Effector CD8-positive, alpha-beta T cell (primary cell): ENCODE measurements around the gene CBX2.

Experiments
- DNase-seq: peaks from one replicate; lab custom pipeline; 2025; lab: John Stamatoyannopoulos, UW

The CBX2 gene

DNA sequence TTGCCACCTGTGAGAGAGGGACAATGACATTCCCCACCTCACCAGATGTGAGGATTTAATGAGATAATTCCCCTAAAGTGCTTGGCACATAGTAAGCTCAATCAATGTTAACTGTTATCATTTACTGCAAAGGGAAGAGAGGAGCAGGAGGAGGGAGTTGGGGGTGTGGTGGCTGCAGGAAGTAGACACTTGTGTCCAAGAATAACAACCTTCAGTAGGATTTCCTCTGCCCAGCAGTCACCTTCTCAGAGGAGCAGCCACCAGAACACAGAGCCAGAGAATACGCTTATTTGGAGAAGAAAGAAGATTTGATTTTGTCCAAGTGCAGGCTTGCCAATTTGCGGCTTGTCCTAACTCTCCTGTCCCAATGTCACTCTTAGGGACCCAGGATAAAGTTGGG, 51.1 kb downstream of the CBX2 start:
- no peak for DNase-seq

DNA sequence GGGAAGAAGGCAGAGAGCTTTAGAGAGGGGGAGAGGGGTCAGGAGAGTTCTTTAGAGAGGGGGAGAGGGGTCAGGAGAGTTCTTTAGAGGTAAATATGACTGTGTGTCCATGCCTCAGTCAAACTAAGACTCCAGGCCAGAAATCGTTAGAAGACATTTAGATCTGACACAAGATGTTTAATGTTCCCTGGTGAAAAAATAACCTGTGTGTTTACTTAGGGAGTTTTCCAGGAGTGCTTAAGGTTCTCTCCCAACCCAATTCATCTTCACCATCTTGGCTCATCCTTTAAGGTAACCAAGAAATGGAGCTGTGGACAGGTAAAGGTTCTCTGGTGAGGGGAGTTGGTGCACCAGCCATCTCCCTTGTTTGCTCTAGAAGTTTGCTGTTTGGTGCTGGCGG, 51.5 kb downstream of the CBX2 start:
- no peak for DNase-seq

DNA sequence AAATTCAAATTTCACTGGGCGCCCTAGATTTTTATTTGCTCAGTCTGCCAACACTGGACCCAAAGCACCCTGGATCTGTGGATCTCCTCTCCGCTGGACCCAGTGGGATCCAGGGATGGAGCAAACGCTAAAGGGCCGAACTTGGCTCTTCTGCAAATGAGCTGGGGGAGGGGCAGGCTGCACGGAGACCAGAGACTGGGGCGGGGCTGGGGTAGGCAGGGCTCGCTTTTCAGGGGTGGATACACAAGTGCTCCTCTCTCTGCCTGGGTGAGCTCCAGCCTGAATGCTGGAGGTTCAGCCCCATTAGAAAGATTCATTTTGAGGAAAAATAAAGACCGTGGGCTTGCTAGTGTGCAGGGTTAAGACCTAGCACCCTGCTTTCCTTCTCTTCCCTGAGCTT, 52.4 kb downstream of the CBX2 start:
- DNase-seq, result no peak

DNA sequence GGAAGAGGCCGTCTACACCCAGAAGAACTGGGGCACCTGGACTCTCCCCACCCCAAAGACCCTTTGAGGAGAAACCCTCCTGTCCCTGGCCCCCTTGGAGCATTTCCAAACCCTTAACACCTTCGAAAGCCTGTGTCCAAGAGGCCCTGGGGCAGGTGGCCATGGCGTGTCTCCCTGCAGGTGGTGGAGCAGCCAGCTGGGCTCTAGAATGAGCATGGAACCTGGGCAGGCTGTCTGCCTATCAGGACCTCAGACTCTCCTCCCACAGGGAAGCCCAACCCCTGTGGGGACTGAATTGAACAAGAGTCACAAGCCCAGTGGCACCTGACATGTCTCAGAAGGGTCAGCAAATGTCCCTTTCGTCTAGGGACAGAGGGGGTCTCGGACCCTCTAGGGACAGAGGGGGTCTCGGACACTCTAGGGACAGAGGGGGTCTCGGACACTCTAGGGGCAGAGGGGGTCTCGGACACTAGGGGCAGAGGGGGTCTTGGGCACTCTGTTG, 52.9 kb downstream of the CBX2 start:
- DNase-seq, result no peak

DNA sequence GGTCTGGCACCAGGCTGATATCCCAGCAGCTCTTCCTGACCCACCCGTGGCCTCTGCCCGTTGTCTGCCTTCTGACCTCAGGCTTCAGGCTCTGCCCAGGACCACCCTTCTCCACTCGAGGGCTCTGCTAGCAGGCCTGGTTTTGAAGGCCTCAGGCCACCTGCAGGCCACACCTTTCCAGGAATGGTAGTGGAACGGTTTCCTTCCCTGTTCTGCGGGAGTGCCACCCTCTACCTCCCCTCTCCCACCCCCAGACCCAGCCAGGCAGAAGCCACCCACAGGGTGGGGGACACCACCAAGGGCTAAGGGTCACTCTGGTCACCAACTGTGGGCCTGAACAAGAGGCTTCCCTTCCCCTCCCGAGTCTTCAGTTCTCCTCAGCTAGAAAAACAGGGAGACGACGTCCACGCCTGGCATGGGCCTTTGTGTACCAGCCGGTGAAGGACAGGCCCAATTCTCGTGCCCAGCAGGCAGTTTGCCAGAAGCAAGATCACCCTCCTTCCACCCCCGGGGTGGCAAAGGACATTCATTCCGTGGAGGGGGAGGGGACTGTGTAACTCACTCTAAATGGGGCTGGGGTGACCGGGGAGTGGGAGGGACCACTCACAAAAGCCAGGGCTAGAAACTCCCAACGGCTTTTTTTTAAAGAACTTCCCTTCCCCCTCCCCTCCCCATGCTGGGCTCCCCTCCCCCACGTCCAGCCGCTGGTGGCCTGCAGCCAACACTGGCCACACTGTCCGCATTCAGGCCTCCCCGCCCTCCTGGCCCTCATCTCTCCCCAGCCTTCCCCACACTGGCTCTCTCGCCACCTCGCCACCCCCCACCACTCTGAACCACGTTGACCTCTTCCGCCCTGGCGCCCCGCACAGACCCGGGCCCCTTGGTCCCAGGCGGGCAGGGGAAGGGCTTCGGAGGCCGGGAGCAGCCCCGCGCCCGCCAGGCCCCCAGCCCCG, 53.6 kb downstream of the CBX2 start:
- no peak for DNase-seq

DNA sequence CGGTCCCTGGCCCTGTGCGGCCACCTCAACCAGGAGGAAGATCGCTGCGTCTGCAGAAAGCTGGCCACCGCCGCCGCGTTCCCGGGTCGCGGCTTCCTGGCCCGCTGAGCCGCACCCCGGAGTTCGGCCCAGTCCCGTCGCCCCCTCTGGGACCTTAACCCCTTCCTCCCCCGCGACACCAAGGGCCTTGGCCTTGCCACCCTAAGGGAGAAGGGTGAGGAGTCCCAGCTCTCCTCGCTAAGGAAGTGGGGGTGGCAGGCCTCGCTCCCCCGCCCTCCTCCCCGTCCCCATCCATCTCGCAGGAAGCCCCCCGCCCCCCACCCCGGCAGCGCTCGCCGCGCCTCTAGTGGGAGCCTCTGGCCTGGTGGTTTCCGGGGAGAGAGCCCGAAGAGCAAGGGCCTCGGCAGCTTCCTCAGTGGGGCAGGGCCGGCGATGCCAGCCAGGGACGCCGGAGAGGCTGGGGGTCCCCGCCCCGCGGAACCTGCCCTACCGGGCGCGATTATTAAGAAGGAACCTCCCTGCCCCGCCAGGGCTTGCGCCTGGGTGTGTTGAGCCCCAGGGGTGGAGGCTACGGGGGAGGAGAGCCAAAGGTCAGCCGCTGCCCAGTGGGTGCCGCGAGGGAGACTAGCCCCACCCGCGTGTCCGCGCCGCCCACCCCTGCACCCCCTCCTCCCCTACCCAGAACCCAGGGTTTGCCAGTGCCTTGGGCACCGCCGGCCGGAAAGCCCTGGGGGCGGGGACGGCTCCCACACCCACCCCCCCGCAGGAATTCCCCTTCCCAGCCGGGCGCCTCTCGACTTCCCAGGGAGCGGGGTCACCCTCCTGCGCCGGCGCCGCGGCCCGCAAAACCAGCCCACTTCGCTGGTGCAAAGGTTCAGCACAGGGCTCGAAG, 54.5 kb downstream of the CBX2 start:
- DNase-seq, result no peak

DNA sequence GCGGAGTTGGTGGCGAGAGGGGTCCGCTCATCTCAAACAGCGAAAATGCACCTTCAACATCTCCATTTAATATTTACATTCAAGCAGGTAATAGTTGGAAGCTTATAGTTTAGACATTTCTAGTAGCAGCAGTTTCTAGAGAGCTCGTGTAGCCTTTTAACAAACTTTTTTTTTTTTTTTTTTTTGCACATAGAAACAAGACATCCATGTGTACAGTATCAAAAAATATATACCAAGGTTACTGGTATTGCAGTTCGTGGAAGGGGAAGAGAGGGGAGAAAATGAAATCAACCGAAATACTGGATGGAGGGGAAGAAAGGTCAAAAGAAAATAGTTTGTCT, 55.1 kb downstream of the CBX2 start:
- no peak for DNase-seq

DNA sequence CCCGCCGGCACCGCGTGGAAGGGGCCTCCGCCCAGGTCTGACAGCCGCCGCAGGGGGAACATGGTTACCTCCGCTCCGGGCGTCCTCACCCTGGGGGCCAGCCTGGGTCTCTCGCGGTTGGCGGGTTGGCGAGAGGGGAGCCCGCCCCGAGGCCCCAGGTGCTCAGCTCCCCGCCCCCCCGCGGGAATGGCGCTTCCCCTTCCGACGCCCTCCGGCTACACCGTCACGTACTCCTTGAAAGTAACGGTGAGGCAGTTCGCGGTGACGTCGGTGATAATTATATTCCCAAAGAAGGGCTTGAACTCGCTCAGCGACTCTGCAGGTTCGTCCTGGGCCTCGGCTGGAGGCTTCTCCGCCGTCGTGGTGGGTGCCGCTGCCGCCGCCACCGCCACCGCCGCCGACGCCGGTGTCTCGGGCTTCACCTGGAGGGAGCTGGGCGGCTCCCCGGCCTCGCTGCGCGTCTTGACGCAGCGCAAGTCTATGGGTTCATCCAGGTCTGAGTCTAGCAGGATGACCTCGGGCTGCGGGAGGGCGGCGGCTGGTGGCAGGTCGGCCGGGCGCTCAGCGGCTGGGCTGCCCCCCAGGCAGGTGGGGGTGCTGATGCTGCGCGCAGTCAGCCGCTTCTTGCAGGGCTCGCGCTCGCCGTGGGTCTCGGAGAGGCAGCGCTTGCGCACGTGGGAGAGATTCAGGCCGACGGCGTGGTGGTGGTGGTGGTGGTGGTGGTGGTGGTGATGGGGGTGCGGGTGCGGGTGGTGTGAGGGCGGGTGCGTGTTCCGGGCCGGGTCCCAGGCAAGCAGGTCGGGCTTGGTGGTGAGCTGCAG, 56.0 kb downstream of the CBX2 start:
- no peak for DNase-seq

DNA sequence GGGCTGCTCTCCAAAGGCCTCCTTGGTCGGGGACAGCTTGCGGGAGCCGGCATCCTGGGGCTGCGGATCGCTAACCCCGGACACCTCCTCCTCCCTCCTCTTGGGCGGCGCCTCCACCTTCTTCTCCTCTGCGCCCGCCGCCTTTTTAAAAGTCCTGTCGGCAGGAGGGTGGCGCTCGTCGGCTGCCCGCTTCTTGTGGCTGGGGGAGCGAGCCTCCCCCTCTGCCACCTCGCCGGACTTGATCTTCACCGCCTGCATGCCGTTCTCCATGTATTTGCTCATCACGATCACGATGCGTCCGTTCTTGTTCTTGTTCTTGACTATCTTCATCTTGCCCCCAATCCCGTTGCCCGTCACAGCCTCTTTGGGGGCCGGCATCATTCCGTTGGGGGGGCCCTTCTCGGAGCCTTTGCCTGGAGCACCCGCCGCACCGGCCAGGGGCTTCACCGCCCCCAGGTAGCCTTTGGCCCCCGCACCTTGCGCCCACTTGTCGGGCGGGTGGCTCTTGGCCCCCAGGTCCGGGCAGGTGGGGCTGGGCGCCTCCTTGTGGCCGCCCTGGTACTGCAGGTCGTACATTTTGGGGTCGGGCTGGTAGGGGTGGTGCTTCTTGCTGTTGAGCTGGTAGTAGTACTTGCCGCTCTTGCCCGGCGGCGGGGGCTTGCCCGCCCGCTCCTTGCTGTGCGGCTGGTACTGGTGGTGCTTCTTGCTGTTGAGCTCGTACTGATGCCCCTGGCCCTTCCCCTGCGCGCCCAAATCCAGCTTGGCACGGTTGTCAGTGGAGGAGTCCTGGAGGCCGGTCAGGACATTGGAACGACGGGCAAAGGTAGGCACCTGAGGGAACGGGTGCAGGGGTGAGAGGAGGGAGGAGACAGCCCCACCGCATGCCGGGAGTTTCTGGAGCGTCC, 56.9 kb downstream of the CBX2 start:
- peak; percentile 37 for DNase-seq

DNA sequence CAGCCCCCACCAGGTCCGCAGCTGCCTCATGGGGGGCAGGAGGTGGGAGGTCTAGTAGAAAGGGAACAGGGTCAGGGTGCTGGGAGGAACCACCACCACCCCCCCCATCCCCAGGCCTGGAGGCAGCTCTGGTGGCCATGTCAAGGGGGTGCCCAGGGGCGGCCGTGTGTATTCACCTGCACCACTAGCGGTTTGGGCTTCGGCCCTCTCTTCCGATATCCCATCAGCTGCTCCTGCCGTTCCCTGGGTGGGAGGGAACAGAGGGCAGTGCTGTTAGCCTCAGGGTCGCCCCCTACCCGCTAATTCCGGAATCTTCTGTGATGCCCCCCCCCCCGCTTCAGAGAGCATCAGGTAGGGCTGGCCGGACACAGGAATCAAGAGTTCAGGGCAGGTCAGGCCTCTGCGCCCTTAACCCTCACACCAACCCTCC, 57.5 kb downstream of the CBX2 start:
- DNase-seq, result no peak

DNA sequence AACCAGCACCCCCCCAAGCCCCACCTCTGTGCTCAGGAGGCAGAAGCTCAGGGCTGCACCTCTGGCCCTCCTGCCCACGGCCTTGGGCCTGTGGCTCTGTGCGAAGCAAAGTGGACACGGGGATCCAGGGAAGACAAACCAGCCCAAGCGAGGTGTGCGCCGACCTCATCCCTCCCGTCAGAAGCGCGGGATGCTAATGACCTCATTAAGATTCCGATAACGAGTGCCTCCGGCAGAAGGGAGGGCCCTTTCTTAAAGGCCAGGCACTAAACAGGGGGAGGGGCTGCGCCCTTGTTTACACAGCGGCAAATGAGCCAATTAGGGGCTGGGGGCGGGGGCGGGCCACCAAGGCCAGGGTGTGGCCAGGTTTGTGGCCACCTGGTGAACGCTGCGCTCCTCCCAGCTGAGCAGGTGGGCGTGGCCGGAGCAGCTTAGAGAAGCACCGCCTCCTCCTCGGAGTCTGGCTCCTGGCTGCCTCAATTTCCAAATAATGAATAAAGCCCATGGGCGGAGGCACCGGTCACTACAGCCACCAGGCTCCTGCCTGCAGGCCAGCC, 58.1 kb downstream of the CBX2 start:
- DNase-seq, result no peak

DNA sequence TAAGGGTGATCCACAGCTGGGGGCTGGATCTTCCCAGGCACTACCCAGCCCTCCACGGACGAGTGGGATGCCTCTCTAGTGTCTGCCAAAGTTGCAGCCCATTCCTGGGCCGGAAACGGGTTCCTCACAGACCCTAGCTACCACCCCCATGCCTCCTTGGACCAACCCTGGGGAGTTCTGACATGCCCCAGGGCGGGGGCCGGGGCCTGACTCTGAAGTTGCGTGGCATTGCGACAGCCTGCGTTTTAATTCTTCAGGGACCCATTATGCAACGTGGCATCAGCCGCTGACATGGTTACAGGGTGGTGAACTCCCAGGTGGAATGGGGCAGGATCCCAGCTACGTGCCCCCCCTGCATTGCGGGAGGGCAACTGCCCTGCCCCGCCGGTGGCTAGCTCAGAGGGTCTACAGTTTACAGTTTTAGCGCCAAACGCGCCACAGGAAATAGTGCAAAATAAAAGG, 58.6 kb downstream of the CBX2 start:
- no peak for DNase-seq

DNA sequence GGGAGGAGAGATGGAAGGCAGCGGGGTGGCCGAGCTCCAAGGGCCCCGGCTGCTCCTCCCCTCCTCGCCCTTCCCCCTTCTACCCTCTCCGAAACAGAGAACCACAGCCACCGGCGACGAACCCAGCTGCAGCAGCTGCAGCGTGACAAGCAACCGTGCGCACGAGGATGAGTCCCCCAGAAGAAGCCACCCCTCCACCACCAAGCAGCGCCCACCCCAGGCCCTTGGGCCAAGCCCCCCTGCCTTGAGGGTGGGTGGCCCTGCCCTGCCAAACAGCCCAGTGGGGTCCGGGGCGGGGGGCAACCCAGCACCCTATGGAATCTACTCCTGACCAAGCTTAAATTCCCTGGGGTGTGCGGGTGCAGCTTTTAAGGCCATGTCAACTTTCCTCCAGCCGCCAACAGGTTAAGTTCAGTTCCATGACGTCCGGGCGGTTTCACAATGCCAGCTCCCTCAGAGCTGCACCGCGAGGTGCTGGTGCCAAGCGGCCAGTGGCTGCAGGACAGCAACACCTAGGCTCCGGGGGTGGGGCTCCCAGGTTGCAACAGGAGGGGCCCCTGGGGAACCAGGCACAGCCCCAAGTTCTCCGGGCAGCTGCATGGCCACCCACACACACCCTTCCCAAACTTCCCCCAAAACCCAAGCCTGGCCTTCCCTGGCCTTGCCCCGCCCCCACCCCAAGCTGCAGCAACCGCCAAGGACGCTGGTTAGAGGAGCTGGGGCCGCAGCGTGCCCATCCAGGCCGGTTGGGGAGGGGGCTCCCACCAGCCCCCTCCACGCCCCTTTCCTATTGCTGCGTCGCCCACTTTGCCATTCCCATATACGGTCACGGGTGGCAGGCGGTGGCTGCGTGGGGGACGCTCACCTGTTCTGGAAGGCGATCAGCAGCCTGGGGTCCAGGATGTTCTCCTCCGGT, 59.3 kb downstream of the CBX2 start:
- no peak for DNase-seq
